ENCODE measurements around the gene MATR3. TPM values are rescaled to one million over a fixed set of nuclear protein-coding genes. Genes with fewer than 3 reads are reported as not detected.
"Not testable (repeated sequence)": the region's sequence is repeated elsewhere in the genome, so short reads cannot be mapped to it uniquely, and the experiment has no call there.

The MATR3 gene
- total RNA-seq, 2 donors from 2014 or later: 104 to 162 TPM

DNA sequence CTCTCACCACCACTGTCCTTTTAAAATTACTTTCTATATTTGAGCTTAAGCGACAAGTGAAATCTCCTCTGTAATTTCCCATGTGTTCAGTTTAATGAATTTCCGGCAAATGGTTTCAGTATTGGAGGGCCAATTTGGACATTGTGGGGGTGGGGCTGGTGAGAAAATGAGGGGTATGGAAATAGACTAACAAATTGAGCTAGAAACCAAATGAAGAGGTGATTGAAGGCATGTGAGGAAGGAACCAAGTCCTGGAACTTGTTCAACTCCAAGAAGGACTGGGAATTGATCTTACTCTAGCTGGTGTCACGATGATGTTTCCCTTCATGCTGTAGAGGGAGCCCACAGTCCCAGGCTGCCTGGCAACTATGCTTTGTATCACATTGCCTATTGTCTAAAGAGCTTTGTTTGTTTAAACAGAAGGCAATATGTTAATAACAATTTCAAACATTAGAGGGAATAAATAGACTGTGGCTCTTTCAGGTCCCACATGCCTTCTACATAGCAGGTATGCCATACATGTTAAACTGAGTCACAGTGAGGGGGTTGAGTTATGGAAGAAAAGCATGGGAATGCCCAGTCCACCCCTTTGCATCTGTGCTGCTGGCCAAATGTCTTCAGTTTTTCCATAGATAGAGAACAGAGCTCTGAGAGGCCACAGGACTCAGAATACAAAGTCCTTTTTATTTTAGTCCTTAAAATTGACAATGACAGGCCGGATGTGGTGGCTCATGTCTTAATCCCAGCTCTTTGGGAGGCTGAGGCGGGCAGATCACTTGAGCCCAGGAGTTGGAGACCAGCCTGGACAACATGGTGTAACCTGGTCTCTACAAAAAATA lies 25.0 kb upstream of the MATR3 start:
- DNase-seq (no peak), ATAC-seq (peak in 1 of 2 donors; percentile 29)
- intact Hi-C loops (cut with DNase I): loop anchor here in 1 of 2 donors (10.0 kb wide), 1 partner anchor 684 kb away; no protein-coding TSS in a partner anchor

DNA sequence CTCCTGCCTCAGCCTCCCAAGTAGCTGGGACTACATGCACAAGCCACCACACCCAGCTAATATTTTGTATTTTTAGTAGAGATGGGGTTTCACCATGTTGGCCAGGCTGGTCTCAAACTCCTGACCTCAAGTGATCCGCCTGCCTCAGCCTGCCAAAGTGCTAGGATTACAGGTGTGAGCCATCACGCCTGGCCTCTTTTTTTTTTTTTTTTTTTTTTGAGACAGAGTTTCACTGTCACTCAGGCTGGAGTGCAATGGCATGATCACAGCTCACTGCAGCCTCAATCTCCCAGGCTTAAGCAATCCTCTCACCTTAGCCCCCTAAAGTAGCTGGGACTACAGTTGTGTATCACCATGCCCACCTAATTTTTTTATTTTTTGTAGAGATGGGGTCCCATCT lies 22.8 kb upstream of the MATR3 start:
- DNase-seq; intact Hi-C loops (cut with DNase I): not testable (repeated sequence)

GRCh38 chr5:139271201-139272027 lies 22.1 kb upstream of the MATR3 start:
- intact Hi-C loops (cut with DNase I): no loop called here
- no peak for DNase-seq
- no peak for ATAC-seq

More for the DNA sequence above, 22.8 kb upstream of the MATR3 start:
- not testable (repeated sequence) for ATAC-seq

- intact Hi-C loops (cut with DNase I): no loop called here
- no peak for ATAC-seq
- DNase-seq: no peak
These were observed 20.8 kb upstream of the MATR3 start for GRCh38 chr5:139272471-139273321.

DNA sequence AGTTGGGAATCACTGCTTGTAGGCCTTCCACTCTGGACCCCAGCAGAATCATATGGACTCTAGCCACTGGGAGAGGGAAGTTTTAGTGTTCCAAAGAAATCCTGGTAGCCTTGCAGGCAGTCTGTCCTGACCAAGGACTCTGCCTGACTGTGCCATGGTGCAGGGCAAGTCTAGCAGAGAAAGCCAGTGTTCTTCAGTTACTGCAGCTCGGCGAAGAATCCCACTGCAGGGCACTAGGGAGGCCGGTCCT lies 20.3 kb upstream of the MATR3 start:
- ATAC-seq (peak in 1 of 2 donors; percentile 39), DNase-seq (no peak)
- intact Hi-C loops (cut with DNase I): no loop called here

- ATAC-seq (peak; percentile 97 to 99), DNase-seq (peak; percentile 91)
- intact Hi-C loops (cut with DNase I): no loop called here
These were observed 19.8 kb upstream of the MATR3 start for GRCh38 chr5:139273572-139274289.

DNA sequence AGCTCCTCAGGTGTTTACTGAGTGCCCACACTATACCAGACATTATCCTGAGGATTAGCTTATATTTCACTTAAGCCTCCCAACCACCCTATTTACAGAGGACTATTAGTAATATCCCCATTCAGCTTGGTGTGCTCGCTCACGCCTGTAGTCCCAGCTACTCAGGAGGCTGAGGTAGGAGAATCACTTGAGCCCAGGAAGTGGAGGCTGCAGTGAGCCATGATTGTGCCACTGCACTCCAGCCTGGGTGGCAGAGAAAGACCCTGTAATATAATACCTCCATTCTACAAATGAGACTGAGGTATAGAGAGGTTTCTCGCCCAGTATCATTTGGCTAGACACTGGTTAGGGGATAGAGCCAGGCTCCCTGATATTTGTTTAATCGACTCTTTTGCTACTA lies 18.0 kb upstream of the MATR3 start:
- ATAC-seq (no peak), DNase-seq (no peak)
- intact Hi-C loops (cut with DNase I): no loop called here

GRCh38 chr5:139275956-139276355 lies 17.6 kb upstream of the MATR3 start:
- ATAC-seq (no peak), DNase-seq (no peak)
- intact Hi-C loops (cut with DNase I): no loop called here

GRCh38 chr5:139276426-139276825 lies 17.1 kb upstream of the MATR3 start:
- no peak for DNase-seq
- intact Hi-C loops (cut with DNase I): no loop called here
- ATAC-seq: no peak

GRCh38 chr5:139277171-139277570 lies 16.4 kb upstream of the MATR3 start:
- no peak for ATAC-seq
- intact Hi-C loops (cut with DNase I): no loop called here
- DNase-seq: no peak

GRCh38 chr5:139278540-139279274 lies 14.8 kb upstream of the MATR3 start:
- intact Hi-C loops (cut with DNase I): no loop called here
- no peak for DNase-seq
- no peak for ATAC-seq

GRCh38 chr5:139282197-139282557 lies 11.4 kb upstream of the MATR3 start:
- ATAC-seq (peak in 1 of 2 donors; percentile 36), DNase-seq (no peak)
- intact Hi-C loops (cut with DNase I): no loop called here

DNA sequence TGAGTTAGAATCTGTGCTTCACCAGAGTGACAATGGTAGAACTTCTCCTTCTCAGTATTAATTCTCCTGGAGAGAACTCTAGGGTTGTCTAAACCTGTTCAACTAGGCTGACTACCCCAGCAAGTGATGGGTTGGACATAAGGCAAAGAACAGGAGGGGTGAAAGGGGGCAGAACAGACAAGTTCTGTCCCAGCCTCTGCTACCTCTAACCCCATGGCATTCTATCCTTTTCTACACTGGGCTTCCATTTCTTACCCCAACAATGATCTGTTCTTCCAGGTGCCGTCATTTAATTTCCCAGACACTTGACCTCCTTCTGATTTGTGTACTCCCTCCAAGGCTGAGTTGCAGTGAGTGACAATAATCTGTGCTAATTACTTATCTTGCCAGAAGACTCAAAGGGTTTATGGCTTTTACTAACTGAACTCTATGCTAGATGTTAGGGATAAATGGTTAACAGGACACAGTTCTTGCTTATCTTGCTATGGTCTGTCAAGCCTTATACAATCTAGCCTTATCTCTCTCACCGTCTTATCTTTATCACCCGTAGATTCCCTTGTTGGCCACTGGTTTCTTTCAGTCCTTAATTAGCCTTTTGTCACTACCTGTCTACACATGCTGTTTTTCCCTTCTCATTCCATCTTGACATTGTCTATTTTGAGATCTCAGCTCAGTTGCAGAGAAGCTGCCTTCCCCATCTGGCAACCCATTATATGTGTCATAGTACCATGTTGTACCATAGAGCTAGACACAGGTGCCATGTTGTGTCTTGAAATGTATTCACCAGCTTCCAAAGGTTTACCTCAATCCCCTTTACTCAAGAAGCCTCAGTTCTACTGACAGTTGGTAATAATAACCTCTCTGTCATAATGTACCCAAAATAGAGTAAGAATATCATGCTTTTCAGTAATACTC lies 10.0 kb upstream of the MATR3 start:
- DNase-seq (no peak), ATAC-seq (peak in 1 of 2 donors; percentile 36)
- intact Hi-C loops (cut with DNase I): no loop called here

DNA sequence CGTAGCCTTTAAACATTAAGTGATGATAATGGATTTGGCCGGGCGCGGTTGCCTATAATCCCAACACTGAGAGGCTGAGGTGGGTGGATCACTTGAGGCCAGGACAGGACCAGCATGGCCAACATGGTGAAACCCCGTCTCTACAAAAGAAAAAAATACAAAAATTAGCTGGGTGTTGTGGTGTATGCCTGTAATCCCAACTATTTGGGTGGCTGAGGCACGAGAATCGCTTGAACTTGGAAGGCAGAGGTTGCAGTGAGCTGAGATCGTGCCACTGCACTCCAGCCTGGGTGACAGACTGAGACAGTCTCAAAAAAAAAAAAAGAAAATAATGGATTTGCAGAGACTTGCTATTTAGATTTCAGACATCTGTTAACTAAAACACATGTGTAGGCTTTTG lies 9.2 kb upstream of the MATR3 start:
- intact Hi-C loops (cut with DNase I): no loop called here
- ATAC-seq: no peak
- no peak for DNase-seq

GRCh38 chr5:139285651-139286392 lies 7.7 kb upstream of the MATR3 start:
- DNase-seq (no peak), ATAC-seq (no peak)
- intact Hi-C loops (cut with DNase I): no loop called here

- DNase-seq: no peak
- ATAC-seq: no peak
These were observed 5.5 kb upstream of the MATR3 start for GRCh38 chr5:139287890-139288635.

More at GRCh38 chr5:139287890-139288635, 5.5 kb upstream of the MATR3 start:
- intact Hi-C loops (cut with DNase I): no loop called here
